GM12864 (cell line): ENCODE measurements around the gene CYLD.

Experiments used
- DNase-seq: peaks from one replicate; pipeline ENCODE4 v3.0.0-alpha.2; 2011; ENCODE audit warnings: low read depth
- H3K4me3 ChIP-seq: 2 replicates; pipeline ENCODE4 v1.5.1; 2011; ENCODE audit warnings: mild to moderate bottlenecking, low read depth, low read length, control low read depth
- TF ChIP-seq, protein P1 (sequence below): IDR thresholded peaks from 2 replicates; pipeline ENCODE4 v1.5.1; 2011; ENCODE audit warnings: low read depth, mild to moderate bottlenecking, moderate library complexity, low read length, control low read depth, inconsistent platforms; ENCODE audit errors: missing control alignments

Gene CYLD

DNA sequence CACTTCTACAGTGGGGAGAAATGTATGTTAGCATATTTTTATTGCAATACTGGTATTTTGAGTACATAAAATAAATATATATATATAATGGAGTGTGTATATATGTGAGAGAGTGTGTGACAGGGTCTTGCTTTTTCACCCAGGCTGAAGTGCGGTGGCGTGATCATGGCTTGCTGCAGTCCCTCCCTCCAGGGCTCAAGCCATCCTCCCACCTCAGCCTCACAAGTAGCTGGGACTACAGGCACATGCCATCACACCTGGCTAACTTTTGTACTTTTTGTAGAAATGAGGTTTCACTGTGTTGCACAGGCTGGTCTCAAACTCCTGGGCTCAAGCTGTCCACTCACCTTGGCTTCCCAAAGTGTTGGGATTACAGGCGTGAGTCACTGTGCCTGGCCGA, 4.1 kb downstream of the CYLD start:
- no peak for DNase-seq
- TF ChIP-seq, protein P1, sequence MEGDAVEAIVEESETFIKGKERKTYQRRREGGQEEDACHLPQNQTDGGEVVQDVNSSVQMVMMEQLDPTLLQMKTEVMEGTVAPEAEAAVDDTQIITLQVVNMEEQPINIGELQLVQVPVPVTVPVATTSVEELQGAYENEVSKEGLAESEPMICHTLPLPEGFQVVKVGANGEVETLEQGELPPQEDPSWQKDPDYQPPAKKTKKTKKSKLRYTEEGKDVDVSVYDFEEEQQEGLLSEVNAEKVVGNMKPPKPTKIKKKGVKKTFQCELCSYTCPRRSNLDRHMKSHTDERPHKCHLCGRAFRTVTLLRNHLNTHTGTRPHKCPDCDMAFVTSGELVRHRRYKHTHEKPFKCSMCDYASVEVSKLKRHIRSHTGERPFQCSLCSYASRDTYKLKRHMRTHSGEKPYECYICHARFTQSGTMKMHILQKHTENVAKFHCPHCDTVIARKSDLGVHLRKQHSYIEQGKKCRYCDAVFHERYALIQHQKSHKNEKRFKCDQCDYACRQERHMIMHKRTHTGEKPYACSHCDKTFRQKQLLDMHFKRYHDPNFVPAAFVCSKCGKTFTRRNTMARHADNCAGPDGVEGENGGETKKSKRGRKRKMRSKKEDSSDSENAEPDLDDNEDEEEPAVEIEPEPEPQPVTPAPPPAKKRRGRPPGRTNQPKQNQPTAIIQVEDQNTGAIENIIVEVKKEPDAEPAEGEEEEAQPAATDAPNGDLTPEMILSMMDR: no peak
- H3K4me3 ChIP-seq: no peak overlapping the region

- DNase-seq: peak; percentile 33
- TF ChIP-seq, protein P1: peak; percentile 53
- peak overlapping the region; percentile 18; the same call in 1 of the 2 replicates for H3K4me3 ChIP-seq
Measured at GRCh38 chr16:50747207-50747956, 5.5 kb downstream of the CYLD start.

- H3K4me3 ChIP-seq: no peak overlapping the region
- no peak for DNase-seq
- TF ChIP-seq, protein P1: no peak
Measured at GRCh38 chr16:50751528-50751927, 9.6 kb downstream of the CYLD start.

DNA sequence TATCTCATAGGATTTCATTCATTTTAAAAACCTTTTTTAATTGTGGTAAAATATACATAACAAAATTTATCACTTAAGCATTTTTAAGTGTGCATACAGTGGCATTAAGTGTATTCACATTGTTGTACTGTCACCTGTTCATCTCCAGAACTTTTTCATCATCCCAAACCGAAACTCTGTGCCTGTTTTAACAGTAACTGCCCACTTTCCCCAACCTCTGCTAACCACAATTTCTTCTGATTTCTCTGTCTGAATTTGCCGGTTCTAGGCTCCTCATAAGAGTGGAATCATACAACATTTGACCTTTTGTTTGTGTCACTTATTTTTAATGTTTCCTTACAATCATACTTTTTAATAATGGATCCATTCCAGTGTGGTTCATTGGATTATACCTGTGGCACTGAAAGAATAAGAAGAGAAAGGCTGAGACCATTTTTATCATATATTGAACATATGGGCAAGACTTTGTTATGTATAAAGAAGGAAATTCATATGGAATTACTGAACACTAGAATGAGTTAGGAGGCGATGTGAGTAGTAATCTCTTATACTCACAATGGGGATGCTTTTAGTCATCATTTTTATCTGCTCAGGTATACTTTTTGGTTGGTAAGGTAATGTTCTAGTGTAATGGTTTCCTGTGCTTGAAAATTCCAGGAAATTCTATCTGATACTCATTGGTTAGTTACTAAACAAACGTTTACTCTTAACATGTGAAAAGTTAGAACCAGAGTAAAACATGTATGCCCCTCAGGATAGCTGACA, 10.8 kb downstream of the CYLD start:
- TF ChIP-seq, protein P1: no peak
- DNase-seq: no peak
- H3K4me3 ChIP-seq: no peak overlapping the region

- H3K4me3 ChIP-seq: no peak overlapping the region
- no peak for DNase-seq
- TF ChIP-seq, protein P1: no peak
Measured at GRCh38 chr16:50756473-50756872, 14.6 kb downstream of the CYLD start.

DNA sequence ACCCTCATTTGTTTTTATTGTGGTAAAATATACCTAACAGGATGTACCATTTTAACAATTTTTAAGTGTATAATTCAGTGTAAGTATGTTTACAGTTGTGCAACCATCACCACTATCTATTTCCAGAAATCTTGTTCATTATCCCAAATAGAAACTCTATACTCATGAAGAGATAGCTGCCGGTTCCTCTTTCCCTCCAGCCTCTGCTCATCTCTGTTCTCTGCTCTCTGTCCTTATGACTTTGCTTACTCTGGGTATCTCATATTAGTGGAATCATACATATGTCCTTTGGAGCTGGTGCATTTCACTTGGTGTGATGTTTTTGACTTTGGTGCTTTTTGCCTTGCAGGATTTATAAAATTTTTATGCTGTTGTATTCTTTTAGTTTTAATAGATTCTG, 19.4 kb downstream of the CYLD start:
- DNase-seq: no peak
- TF ChIP-seq, protein P1: no peak
- H3K4me3 ChIP-seq: no peak overlapping the region
